NB4 (cell line): ENCODE measurements around the gene RBM19.

Experiments
- DNase-seq: peaks from one replicate; pipeline ENCODE4 v3.0.0; 2010; ENCODE audit warnings: low read depth
- H3K4me3 ChIP-seq: one replicate; pipeline ENCODE4 v1.5.1; 2011; ENCODE audit warnings: mild to moderate bottlenecking, low read depth, low read length, moderate library complexity
- CTCF ChIP-seq: IDR thresholded peaks from one replicate; pipeline ENCODE4 v1.5.1; 2012; ENCODE audit warnings: low read depth, low read length
- MYC ChIP-seq: IDR thresholded peaks from 2 replicates; pipeline ENCODE4 v1.6.1; 2011; ENCODE audit warnings: low read depth, low read length
- POLR2A ChIP-seq: IDR thresholded peaks from 2 replicates; pipeline ENCODE4 v1.6.1; 2011; ENCODE audit warnings: mild to moderate bottlenecking; ENCODE audit not compliant: insufficient read length; ENCODE audit errors: extremely low read depth
- TF ChIP-seq, protein P1 (sequence below): IDR thresholded peaks from 2 replicates; pipeline ENCODE4 v1.6.1; 2011; ENCODE audit warnings: low read depth, low read length

Gene RBM19

DNA sequence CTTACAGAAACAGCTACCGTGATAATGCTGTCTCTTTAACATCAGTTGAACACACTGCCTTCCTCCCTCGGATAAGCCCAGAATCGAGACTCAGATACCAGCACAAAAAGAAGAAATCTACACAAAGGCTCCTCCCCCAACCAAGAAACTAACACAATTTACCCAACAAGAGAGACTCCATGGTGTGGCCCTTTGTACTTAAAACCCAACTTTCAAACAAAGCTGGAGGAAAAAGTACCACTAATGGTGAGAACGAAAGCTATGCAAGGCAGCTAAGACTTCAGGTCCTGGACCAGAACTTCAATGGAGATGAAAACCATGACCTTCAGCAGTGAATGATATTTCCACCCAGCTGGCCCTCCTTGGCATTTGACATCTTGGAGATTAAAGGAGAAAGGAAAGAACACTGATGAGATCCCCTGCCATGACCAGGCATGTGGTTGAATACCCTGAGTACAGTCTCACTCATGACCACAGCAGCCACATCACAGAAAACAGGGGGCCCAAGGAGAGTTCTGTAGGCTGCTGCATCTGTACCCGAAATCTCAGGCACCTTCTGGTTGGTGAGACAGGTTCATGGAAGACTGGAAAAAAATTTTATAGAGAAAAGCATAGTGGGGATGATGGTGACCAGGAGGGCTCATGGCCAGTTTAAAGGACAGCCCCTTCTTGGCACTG, 36.7 kb downstream of the RBM19 start:
- H3K4me3 ChIP-seq, result no peak overlapping the region
- DNase-seq, result no peak
- no peak for TF ChIP-seq POLR2A
- TF ChIP-seq MYC, result no peak
- TF ChIP-seq CTCF, result no peak
- TF ChIP-seq, protein P1, sequence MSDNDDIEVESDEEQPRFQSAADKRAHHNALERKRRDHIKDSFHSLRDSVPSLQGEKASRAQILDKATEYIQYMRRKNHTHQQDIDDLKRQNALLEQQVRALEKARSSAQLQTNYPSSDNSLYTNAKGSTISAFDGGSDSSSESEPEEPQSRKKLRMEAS, result no peak

DNA sequence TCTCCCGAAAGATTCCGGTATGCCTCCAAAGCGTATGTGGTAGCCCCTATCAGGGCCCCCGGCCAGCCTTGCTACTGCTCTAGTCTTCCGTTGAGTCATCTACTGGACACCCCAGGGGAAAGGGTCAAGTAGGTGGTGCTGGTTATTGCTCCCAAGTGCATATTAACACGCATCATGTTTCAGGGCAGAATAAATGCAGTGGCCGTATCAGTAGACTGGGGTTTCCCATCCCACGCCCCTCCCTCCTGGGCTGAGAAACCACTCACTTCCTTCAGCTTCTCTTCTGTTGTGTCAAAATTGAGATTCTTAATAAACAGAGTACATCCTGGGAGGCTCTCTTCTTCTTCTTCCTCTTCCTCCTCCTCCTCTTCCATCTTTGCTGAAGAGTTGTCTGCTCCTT, 39.3 kb downstream of the RBM19 start:
- TF ChIP-seq, protein P1, result no peak
- no peak for TF ChIP-seq POLR2A
- no peak for TF ChIP-seq MYC
- no peak for TF ChIP-seq CTCF
- no peak overlapping the region for H3K4me3 ChIP-seq
- DNase-seq, result no peak

GRCh38 chr12:113924341-113924740, 41.8 kb downstream of the RBM19 start:
- TF ChIP-seq POLR2A, result no peak
- no peak for TF ChIP-seq CTCF
- no peak for TF ChIP-seq MYC
- TF ChIP-seq, protein P1, result no peak
- H3K4me3 ChIP-seq, result no peak overlapping the region
- DNase-seq, result no peak

- TF ChIP-seq POLR2A (no peak), CTCF (no peak), MYC (no peak)
- TF ChIP-seq, protein P1, result no peak
Observed at GRCh38 chr12:113923251-113923650, 42.9 kb downstream of the RBM19 start.

GRCh38 chr12:113921430-113921829, 44.7 kb downstream of the RBM19 start:
- no peak for TF ChIP-seq MYC
- TF ChIP-seq CTCF, result no peak
- TF ChIP-seq, protein P1, result no peak
- no peak for TF ChIP-seq POLR2A
- H3K4me3 ChIP-seq, result no peak overlapping the region
- DNase-seq, result no peak

More at GRCh38 chr12:113923251-113923650, 42.9 kb downstream of the RBM19 start:
- DNase-seq, result no peak
- H3K4me3 ChIP-seq, result no peak overlapping the region
